Stimulated activated CD4-positive, alpha-beta T cell treated with anti-CD3 and anti-CD28 coated beads, TNF-alpha, amount 100 ng/mL, for 4 hours (primary cell): ENCODE results near the gene EVA1A.
A peak's percentile ranks its signal among the peaks of the same experiment; 100 is the strongest.

Experiments used
- DNase-seq, 3 experiments: peaks; one replicate each; pipeline ENCODE4 v3.0.0-alpha.2; 2020; ENCODE audit warnings: low read depth in 3 of 3

EVA1A gene, protein sequence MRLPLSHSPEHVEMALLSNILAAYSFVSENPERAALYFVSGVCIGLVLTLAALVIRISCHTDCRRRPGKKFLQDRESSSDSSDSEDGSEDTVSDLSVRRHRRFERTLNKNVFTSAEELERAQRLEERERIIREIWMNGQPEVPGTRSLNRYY

DNA sequence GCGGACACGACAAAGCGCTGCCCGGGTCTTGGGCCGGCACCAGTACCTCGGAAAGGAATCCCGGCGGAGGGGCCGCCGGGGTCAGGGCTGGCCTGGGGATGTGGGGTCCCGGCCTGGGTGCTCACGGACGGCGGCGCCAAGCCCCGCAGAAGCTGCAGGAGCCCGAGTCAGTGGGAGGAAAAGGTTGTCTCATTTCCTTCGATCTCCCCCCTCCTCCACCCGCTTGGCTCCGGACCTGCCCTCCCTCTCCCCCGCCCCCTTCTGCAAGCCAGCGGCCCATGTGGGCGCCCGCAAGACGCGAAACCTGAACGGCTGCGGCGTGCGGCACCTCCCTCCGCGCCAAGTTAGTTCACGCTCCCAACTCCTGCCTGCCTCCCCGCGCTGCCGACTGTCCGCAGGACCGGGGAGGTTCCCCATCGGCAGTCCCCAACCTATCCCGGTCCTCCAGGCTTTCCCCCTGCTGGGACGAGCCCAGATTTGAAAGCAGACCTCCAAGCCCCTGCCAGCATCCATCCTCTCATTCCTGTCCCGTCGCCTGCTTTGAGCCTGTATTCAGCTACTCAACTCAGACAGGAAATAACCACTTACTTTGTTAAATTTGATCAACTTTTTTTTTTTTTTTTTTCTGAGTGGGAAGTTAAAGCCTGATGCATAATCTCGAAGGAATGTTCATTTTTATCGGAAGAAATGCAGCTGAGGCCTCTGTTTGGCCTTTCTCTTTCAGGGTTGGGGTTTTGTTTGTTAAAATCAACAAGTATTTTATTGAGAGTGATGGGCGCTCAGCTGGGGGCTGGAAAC, at the start of gene EVA1A:
EVA1A (minus strand) TSS at position 172 of the 798 bp plus-strand sequence. CDS start 42,799 bp downstream, outside the sequence.
- no peak for DNase-seq

DNA sequence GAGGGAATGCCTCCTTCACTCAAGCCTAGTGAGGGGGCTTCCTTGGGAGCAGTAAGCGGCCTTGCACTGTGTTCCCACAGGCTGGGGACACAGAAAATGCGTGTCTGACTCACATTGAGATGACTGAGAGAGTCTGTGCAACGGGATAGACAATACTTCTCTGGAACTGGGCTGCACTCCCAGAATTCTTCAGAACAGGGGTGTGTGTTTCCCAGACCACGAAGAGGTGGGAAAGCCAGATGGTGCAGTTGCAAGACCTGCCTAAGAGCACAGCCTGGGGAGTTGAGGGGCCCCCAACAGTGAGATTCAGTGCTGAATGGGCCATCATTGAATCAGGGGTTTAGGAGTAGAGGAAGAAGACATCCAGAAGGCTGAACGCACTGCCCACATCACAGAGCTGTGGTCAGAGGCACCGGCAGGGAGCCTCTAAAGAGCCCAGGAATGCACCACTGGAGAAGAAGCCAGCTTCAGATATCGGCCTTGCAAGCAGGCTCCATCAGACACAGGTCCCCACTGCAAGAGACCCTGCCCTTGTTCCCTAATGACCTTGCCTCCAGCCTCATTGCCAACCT, 49.3 kb upstream of the EVA1A start:
- no peak for DNase-seq

DNA sequence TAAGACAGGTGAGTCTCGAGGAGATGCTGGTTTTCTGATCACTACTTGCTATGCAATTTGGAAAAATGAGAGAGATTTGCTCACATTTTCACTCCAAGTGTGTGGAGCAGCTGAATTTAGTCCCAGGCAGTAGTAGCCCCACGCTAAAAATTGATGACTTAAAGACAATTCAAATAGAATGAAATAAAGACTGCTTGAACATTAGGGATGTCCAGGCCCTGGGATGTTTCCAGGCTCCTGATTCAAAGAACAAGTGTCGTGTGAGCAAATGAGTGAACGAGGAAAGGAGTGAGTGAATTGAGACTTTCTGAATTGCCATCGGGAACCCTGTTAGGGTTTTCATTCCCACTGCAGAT, 48.6 kb upstream of the EVA1A start:
- DNase-seq = no peak

DNA sequence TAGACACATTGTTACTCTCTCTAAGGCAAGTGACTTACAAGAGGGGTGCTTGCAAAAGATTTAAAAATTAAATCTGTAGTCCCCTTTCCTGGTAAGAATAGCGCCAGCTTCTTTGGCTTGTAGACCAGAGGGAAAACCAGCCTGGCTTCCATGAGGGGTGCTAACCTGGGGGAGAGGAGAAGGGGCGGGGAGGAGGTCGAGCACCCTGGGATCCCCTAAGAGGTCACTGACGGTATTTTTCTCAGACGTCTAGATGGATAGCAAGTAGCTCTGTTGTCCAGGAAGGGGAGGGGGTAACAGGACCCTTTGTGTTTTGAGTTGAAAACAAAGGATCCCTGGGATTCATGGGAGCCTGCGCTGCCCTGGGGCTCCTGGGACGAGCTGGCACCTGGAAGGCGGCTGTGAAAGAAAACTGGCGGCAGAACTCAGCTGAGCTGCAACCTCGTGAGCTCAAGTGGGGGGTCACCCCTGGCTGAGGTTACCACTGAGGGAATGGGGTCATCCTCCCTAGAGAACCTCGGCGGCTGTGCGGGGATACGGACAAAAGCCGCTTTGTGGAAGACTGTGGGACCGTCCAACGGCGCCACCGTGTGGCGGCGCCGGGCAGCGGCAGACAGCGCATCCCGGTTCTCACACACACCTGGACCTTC, 48.1 kb upstream of the EVA1A start:
- peak; percentile 5 to 16 (median 8) for DNase-seq

DNA sequence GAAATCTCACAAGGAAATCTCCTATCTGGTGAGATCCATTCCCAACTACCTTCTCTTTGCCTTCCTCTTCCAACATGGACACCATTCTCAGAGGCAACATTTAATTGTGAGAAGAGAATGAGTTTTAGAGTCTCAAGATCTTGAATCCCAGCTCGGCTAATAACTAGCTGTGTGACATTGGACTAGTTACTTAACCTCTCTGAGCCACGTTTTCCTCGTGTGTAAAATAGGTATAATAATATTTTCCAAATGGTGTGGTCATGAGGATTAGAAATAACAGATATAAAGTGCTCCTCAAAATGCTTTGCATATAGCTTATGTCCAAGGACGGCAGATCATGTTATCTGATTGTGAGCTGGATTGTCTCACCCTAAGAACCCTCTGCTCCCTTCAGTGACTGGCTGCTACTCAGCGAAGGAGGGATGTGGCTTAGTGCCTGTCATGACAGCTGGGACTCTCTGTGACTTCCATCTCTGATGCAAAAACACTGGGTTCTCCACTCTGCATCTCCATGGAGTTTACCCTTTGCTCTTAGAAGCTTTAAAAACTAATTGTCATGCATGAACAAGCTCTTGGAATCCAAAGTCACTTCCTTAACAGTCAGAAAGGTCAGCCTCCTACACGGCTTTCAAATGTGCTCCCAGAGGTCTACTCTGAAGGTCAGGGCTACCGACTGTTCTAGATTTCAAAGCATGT, 47.4 kb upstream of the EVA1A start:
- no peak for DNase-seq

DNA sequence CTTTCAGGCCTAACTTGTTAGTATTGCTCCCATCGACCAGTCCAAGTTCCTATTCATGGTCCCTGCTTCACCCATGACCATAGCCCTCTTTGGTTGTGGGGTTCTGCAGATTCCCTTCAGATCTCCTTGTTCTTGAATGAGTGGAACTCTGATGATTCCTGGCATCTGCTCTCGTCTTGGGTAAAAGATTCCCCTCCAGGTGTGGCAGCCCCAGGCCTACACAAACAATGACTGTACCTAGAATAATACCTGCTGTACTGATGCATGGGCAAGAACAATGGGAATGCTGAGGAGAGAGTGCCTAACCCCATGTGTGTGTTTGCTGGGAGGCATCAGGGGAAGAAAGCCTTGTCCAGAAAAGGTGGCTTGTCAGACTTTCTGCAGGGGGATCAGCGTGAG, 46.7 kb upstream of the EVA1A start:
- no peak for DNase-seq

DNA sequence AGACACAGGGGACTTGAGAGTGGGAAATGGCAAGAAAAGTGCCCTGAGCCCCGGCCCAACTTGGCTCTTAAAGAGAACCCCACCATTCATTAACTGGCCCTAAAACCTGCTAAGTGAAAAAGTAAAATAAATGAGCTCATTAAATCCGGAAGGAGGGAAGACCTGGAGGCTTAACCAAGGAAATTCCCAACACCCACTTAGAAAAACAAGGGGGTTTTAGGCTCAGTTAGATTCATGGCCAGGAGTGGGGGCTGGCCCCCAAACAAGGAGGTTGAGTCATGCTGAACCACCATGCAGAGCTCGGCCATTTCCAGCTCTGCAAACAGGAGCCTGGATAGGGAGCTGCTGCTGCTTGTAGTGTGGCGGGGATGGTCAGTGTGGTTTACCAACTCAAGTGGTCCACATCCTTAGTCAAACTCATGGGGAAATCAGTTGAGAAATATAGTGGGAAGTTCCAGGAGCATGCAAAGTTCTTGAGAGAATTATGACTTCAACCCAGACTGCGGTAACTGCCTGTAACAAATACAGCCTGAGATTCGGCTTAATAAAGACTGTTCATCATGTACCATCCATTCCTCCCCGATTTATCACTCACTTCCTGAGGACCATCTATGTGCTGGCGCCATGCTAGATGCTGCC, 46.1 kb upstream of the EVA1A start:
- no peak for DNase-seq

DNA sequence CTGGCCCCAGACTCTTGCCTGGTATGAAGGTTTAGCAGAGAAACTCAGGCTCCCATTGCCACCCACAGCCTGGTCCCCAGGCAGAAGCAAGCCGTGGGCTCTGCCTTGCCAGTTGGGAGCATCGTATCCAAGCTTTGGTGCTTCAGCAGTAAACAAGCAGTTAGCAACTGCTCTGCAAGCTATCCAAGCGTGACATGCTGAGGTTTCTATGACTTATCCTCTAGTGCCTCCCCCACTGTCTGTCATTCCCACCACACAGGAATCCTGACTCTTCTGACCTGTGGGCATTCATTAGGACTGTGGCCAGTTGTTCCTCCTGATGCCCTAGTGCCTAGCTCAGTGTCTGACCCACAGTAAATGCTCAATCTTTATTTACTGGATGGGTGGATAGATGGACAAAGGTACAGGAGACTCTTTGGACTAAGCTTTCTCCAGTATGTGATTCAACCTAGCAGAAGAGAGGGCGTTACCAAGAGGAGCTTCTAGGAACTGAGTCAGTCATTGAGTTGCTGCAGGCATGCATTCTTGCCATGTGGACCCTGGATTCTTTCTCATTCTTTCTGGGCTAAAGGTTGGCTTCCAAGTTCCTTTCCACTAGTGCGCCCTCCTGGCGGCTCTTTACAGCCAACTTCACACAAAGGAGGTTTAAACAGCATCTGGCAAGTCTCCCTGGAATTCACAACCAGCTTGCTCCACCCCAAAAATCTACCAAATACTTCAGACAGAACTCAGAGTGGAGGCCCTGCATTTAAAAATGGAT, 45.2 kb upstream of the EVA1A start:
- DNase-seq = no peak

DNA sequence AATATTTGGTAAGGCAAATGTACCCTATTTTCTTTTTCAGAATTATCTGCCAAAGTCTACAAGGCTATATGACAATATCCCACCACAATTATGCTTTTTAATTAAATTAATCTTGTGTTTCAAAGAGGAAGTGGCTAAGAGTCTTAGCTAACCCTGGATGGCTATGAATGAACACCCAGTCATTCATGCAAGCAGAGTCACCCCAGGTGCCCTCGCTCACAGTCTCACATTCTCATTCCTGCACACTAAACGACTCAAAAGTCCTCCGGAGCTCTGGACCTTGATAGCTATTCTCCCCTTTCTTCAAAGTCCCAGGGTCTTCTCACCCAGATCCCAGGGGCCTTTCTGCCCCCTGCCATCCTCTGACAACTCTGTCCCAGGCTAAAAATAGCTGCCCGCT, 43.7 kb upstream of the EVA1A start:
- no peak for DNase-seq

DNA sequence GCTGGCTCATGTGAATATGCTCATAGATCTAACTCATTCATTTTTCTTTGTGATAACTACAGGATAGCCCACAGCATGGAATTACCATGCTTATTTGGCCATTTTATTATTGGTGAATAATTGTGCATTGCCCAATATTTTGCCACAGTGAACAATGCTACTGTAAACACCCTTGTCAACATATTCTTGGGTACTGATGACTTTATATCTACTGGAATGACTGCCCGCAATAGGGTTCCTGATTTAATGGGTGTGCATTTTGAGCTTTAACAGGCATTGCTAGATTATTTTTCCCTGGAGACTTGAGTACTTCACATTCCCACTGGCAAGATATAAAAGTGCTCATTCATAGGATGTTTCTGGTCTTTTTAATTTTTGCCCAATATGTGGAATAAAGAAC, 42.7 kb upstream of the EVA1A start:
- DNase-seq = no peak

DNA sequence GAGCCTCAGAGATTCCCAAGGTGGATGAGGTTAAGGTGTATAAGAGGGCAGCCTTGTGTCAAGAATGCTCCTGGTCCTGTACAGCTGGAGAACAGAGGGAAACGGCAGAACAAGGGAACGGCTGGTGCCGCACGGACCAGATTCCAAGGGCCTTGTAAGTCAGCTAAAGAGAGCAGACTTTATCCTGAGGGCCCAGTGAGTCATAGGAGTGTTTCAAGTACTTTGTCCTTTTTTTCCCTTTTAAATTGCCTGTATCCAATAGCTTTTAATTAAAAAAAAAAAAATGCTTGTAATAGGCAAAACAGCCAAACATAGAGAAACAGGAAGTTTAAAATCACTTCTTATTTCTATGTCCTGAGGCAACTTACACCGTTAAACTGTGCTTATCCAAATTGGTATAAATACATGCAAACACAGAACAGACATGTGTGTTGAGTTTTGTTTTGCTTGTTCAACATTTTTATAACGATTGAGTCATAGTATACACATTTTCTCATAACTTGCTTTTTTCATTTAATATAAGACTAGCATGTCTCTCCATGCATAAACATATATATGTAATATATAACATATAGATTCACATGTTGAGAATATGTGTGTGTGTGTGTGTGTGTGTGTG, 42.1 kb upstream of the EVA1A start:
- DNase-seq = no peak

DNA sequence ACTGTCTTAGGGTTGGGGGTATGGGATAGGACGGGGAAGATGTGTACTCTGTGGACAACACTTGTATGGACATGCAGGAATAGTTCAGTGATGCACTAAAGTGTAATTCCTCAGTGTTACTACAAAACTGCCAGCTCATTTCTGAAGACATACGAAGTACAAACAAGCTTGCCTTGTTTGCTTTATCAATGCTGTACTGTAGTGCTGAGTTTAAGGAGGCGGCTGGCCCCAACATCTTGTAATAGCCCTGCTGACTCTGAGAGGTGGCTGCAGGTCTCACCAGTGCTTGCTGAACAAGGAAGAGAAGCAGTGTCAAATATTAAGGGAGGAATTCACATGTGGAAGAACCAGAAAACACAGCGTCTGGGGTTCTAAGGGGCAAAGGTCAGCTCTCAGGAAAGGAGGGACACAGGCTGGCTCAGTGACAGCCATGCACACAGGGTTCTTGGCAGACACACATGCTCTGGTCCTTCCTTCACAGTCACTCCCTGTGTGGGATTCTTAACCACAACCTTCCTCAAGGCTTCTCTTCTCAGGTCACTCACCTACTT, 39.8 kb upstream of the EVA1A start:
- no peak for DNase-seq

DNA sequence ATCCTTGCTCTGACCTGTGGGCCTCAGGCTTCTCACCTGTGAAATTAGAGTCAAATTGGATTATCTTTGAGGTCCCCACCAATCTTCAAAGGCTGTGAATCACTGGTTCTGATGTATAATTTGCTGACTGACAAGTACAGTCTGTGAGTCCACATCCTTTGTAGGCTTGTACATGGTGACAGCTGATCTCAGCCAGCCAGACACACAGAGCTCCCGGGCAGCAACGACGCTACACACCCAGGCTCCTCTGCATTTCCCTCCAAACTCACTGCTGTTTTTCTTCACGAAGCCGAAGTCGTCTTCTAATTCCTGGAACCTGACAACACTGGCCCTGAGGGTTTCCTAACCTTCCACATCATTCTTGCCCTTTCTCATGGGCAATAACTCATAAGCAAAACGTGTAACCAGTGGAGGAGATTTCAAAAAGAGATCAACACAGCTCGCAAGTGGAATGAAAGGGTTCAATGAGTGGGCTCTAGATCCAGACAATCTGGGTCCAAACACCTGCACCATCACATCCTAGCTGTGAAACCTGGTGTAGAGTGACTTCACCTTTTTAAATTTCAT, 37.9 kb upstream of the EVA1A start:
- DNase-seq = no peak

DNA sequence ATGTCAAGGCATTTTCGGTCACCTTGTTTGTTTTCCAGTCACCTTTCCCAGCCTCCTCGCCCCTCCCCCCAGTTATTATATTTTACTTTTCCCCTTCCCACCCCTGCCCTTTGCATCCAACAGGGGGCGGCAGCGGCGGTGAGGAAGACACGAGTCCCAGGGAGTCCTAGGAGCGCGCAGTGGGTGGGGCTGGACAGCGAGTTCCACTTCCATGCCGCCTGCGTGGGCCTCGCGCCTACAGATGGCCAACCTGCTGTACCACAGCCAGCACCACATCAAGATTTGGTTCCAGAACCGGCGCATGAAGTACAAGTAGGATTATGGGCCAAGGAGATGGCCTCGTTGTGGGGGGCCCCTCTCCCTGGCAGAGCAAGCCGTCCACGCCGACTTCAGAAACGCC, 37.2 kb upstream of the EVA1A start:
- DNase-seq = no peak

DNA sequence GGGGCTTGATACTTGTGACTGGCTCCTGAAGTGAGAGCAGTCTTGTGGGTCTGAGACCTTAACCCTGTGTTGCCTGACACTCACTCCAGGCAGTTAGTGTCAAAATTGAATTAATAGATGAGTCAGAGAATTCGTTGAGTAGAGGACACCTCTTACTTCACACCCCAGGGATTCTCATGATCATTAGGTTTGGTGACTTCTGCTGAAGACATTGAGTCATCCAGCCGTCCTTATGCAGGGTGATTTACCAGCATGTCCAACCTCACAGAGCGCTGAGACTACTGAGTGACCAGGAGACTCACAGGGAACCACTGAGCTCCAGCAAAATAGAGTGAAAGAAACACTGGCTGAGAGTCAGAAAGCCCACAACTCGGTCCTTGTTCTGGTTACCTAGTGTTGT, 36.0 kb upstream of the EVA1A start:
- no peak for DNase-seq

DNA sequence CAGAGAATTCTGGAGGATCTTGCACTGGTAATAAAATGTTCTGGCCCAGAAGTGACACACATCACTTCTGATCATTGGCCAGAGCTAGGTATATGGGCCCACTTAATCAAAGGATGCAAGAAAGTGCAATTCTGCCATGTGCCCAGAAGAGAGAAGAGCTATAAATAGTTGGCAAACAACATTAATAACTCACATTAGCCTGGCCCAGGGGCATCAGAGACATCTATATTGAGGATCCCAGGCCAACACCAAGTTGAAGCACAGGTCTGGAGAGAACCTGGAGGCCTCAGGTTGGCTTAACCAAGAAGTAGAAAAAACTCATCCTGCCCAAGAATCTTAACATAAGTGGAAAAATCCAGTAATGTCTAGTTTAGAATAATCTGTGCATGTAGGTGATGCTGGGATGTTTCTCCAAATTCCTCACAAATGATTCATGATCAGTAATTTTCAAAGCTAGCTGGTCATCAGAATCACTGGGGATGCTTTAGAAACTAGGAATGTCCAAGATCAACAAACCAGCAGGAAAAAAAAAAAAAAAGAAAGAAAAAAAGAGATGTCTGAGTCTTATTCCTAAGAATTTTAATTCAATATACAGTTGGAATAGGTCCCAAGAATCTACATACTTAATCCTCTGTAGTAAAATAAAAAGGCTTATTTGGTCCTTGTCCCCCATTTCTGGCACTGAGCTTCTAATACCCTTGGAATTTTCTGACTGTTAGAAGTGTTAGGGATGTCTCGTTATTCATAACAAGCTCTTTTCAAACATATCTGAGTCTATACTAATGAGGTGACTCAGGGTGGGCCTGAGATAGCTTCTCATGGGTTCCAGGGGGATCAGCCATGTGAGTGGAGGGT, 35.0 kb upstream of the EVA1A start:
- no peak for DNase-seq

DNA sequence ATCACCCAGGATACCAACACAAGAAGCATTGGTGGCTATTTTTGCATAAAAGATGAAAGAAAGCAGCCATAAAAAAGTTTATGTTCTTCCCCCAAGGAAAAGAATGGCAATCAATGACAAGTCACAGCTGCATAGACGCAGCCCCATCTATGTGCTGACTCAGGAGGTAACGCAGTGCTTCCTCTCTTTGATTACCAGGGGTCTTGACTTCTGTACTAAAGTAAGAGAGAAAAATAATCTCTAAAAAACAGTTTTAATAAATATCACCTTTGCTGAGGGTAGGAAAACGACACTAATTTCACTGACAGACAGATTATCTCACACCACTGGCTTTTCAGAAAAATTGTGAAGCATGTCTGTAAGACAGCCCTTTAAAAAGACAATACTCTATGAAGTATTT, 33.9 kb upstream of the EVA1A start:
- no peak for DNase-seq

DNA sequence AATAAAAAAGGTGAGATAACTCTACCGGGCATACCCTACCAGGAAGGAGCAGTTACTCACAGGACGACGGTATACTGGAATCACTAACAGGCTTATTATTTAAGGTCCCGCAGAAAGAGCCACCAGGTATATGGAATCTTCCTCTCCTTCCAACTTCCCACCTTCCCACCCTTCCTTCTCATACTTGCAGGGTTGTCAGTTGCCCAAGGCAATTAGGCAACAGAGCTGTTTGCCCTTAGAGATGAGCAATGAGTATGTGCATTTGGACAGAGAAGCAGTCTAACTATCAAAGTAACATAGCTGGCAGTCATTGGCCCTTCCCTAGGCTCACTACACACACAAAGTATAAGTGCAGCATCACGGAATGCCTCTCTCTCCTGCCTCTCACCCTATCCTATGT, 32.1 kb upstream of the EVA1A start:
- no peak for DNase-seq

DNA sequence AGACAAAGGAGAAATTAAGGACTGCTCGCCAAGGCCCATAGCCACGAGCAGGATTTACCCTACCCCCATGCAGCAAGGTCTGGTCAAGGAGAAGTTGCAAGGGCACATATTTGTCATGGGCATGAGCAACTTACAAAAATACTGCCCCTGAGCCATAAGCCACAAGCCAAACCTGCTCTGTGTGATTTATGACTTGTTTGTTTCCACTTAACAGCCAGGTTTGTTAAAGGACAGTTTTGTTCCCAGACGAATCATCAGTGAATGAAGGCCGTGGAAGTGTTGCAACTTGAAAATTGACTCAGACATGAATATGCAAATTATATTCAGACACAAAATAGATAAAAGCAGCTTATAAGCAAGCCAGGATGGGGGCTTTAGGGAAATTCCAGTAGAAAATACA, 31.3 kb upstream of the EVA1A start:
- no peak for DNase-seq
